HepG2 (cell line): ENCODE results near the gene RAB17. TPM values are rescaled to one million over a fixed set of nuclear protein-coding genes. Genes with fewer than 3 reads are reported as not detected.

Experiments
- ATAC-seq: fragments of 200-7000 bp; cut with Tn5 transposase; 3 replicates; pipeline ENCODE4 v1.9.1; 2020; ENCODE audit warnings: mild to moderate bottlenecking, moderate library complexity
- BruUV-seq: library from RNA; stranded (reverse); fragments of 400-500 nt; replicated peaks from 2 replicates; lab custom pipeline; 2021; lab: Mats Ljungman, UMichigan
- CTCF ChIA-PET: fragments of 300-600 bp; formaldehyde crosslinking; extraction: SDS; loops from one replicate; lab custom pipeline; 2021; ENCODE audit warnings: low total read pairs, inconsistent platforms, low intra/inter-chr PET ratio; lab: Yijun Ruan, JAX
- POLR2A ChIA-PET: fragments of 350-600 bp; sonication (Branson Sonifier 250); formaldehyde crosslinking; loops from one replicate; lab custom pipeline; 2020; ENCODE audit warnings: antibody characterized with exemption, inconsistent platforms; lab: Yijun Ruan, JAX
- DNase-seq: peaks from one replicate; pipeline ENCODE4 v3.0.0-alpha.2; 2015; ENCODE audit warnings: low spot score
- FAIRE-seq: peaks from 3 replicates; lab custom pipeline; 2011; peaks lifted over from hg19 to GRCh38; lab: Jason Lieb, UNC
- H2AFZ ChIP-seq: one replicate; pipeline ENCODE4 v1.6.1; 2011; ENCODE audit warnings: low read length, inconsistent platforms
- H3K27ac ChIP-seq: fragments of 300-600 bp; 3 replicates; pipeline ENCODE4 v1.8.0; 2011; ENCODE audit warnings: mixed run types, mild to moderate bottlenecking, mixed read lengths, low read length, inconsistent platforms; ENCODE audit not compliant: insufficient read depth; ENCODE audit errors: extremely low read length
- H3K27me3 ChIP-seq, 2 experiments: fragments of 200-600 bp in 1 of 2; 2 replicates in 1 of 2; 3 replicates in 1 of 2; pipeline versions ENCODE4 v1.6.0 to v1.8.0; 2011; ENCODE audit warnings: low read length in 2 of 2, mild to moderate bottlenecking in 2 of 2, moderate library complexity in 2 of 2, inconsistent platforms in 1 of 2; ENCODE audit not compliant: insufficient read depth in 2 of 2, control insufficient read depth in 1 of 2
- H3K36me3 ChIP-seq, 2 experiments: fragments of 200-600 bp in 1 of 2; replicated peaks in 1 of 2; 2 replicates in 1 of 2; 3 replicates in 1 of 2; pipeline versions ENCODE4 v1.5.1 to v1.8.0; 2011; ENCODE audit warnings: low read length in 2 of 2, inconsistent platforms in 1 of 2; ENCODE audit not compliant: insufficient read depth in 2 of 2, control insufficient read depth in 1 of 2
- H3K4me1 ChIP-seq: 2 replicates; pipeline ENCODE4 v1.5.1; 2012; ENCODE audit warnings: low read length, inconsistent platforms; ENCODE audit not compliant: insufficient read depth
- H3K4me2 ChIP-seq: 2 replicates; pipeline ENCODE4 v1.6.0; 2011; ENCODE audit warnings: low read depth, low read length, inconsistent platforms
- H3K4me3 ChIP-seq, 3 experiments: fragments of 200-600 bp in 1 of 3; sonication (generic), shearing (Covaris generic) in 1 of 3; replicated peaks in 1 of 3; 2 replicates each; pipeline ENCODE4 v1.5.1; 2011 to 2016; ENCODE audit warnings: low read length in 3 of 3, inconsistent platforms in 2 of 3, low read depth in 2 of 3, mild to moderate bottlenecking in 2 of 3, control low read depth in 1 of 3, mixed read lengths in 1 of 3; ENCODE audit not compliant: insufficient read depth in 1 of 3
- H3K79me2 ChIP-seq: one replicate; pipeline ENCODE4 v1.6.1; 2011; ENCODE audit warnings: low read length, inconsistent platforms; ENCODE audit not compliant: insufficient read depth
- H3K9ac ChIP-seq: 2 replicates; pipeline ENCODE4 v1.6.0; 2011; ENCODE audit warnings: mild to moderate bottlenecking, low read depth, low read length, inconsistent platforms; ENCODE audit not compliant: insufficient read depth
- H3K9me3 ChIP-seq: 2 replicates; pipeline ENCODE4 v1.5.1; 2012; ENCODE audit warnings: mild to moderate bottlenecking, low read length
- H4K20me1 ChIP-seq: 2 replicates; pipeline ENCODE4 v1.6.0; 2011; ENCODE audit warnings: inconsistent platforms, mild to moderate bottlenecking, low read length, moderate library complexity; ENCODE audit not compliant: insufficient read depth
- EHMT2 ChIP-seq: fragments of 200-600 bp; sonication (generic); IDR thresholded peaks from 2 replicates; pipeline ENCODE4 v1.7.0; 2017; ENCODE audit warnings: antibody characterized with exemption, low read depth, low read length, borderline replicate concordance
- ETS1 ChIP-seq: sonication (generic); formaldehyde crosslinking; IDR thresholded peaks from 2 replicates; pipeline ENCODE4 v1.4.0; 2020; ENCODE audit warnings: missing genetic modification reagents
- FOXM1 ChIP-seq: sonication (generic); formaldehyde crosslinking; IDR thresholded peaks from 2 replicates; pipeline ENCODE4 v1.5.0; 2020; ENCODE audit warnings: missing genetic modification reagents
- NFAT5 ChIP-seq: sonication (generic); formaldehyde crosslinking; IDR thresholded peaks from 2 replicates; pipeline ENCODE4 v1.4.0; 2020; ENCODE audit warnings: missing genetic modification reagents
- POGZ ChIP-seq: sonication (generic); formaldehyde crosslinking; IDR thresholded peaks from 2 replicates; pipeline ENCODE4 v1.4.0; 2020; ENCODE audit warnings: mild to moderate bottlenecking, missing genetic modification reagents
- POLR2G ChIP-seq: fragments of 200-400 bp; formaldehyde crosslinking; IDR thresholded peaks from 2 replicates; pipeline ENCODE4 v1.6.1; 2018; ENCODE audit warnings: mild to moderate bottlenecking, low read depth, low read length, moderate library complexity
- RBM22 ChIP-seq: fragments of 200-400 bp; formaldehyde crosslinking; optimal IDR thresholded peaks from 2 replicates; pipeline ENCODE3; 2017; ENCODE audit warnings: mild to moderate bottlenecking, low read length, moderate library complexity
- SOX13 ChIP-seq, 3 experiments: fragments of 450-650 bp in 1 of 3; sonication (generic) in 1 of 3; formaldehyde crosslinking in 1 of 3; IDR thresholded peaks in 2 of 3; conservative IDR thresholded peaks in 1 of 3; 2 replicates each; pipeline versions ENCODE4 v1.5.0 to v1.6.1; 2016 to 2020; ENCODE audit warnings: antibody characterized with exemption in 1 of 3, mild to moderate bottlenecking in 1 of 3, missing compliant biosample characterization in 1 of 3, missing genetic modification reagents in 1 of 3, moderate library complexity in 1 of 3
- TFDP1 ChIP-seq: IDR thresholded peaks from 2 replicates; pipeline ENCODE4 v1.6.1; 2016; ENCODE audit warnings: missing compliant biosample characterization, missing genetic modification reagents, borderline replicate concordance
- ZFP1 ChIP-seq: IDR thresholded peaks from 2 replicates; pipeline ENCODE4 v1.6.1; 2016
- ZNF543 ChIP-seq: sonication (generic); formaldehyde crosslinking; IDR thresholded peaks from 2 replicates; pipeline ENCODE4 v1.4.0; 2020; ENCODE audit warnings: mild to moderate bottlenecking, missing genetic modification reagents
- ZNF781 ChIP-seq: sonication (generic); formaldehyde crosslinking; IDR thresholded peaks from 2 replicates; pipeline ENCODE4 v1.5.1; 2020; ENCODE audit warnings: borderline replicate concordance, mild to moderate bottlenecking, missing genetic modification reagents; ENCODE audit errors: not compliant biosample characterization
- ZNF816 ChIP-seq: sonication (generic); formaldehyde crosslinking; IDR thresholded peaks from 2 replicates; pipeline ENCODE4 v1.8.0; 2022; ENCODE audit warnings: missing genetic modification reagents, mild to moderate bottlenecking, borderline replicate concordance
- ZSCAN30 ChIP-seq: sonication (generic); formaldehyde crosslinking; IDR thresholded peaks from 2 replicates; pipeline ENCODE4 v1.5.0; 2020; ENCODE audit warnings: mild to moderate bottlenecking, missing genetic modification reagents
- ZZZ3 ChIP-seq: sonication (generic); formaldehyde crosslinking; IDR thresholded peaks from 2 replicates; pipeline ENCODE4 v1.4.0; 2020; ENCODE audit warnings: missing genetic modification reagents, mild to moderate bottlenecking, borderline replicate concordance
- WGBS: methylation state at CpG from one replicate; pipeline ENCODE4 v1.1.6; 2017; ENCODE audit warnings: low lambda C conversion rate; 5-methylcytosine and 5-hydroxymethylcytosine counted together
- in situ Hi-C: cut with HindIII; loops from 2 replicates; pipeline ENCODE4 v1.10.0; 2017; ENCODE audit warnings: low pct_unique_long_range_greater_than_20kb; ENCODE audit not compliant: extremely low pct_ligation_motif_present
- intact Hi-C: fragments of 100-400 bp; cut with micrococcal nuclease; formaldehyde crosslinking; loops from one replicate; pipeline ENCODE4 v1.10.0; 2022; ENCODE audit not compliant: unreplicated experiment
- polyA plus RNA-seq, 8 experiments: library from polyadenylated mRNA; depleted of rRNA in 3 of 8; stranded (reverse) in 7 of 8; unstranded in 1 of 8; fragments of >200 nt; fragmentation: Illumina TruSeq in 4 of 8; extraction: Trizol in 4 of 8; gene quantifications; 2 replicates each; pipeline versions ENCODE4 v1.2.1 to v1.2.3, GENCODE V29; 2011 to 2016; ENCODE audit warnings: low read depth in 4 of 8, missing spikeins in 1 of 8, mixed read lengths in 1 of 8; ENCODE audit not compliant: insufficient read depth in 1 of 8
- total RNA-seq, 5 experiments: library from RNA; depleted of rRNA; stranded (reverse); fragments of >200 nt; fragmentation: Illumina TruSeq; extraction: Trizol; gene quantifications; 2 replicates each; pipeline ENCODE4 v1.2.3, GENCODE V29; 2016; ENCODE audit warnings: low read depth in 1 of 5

The RAB17 gene
- total and polyA plus RNA-seq, 2 of the 13 experiments (the other 11 are each of a cell fraction or from before 2014, with no cell fraction given): 68.0 to 124 TPM

- 85% methylated on average over 3 of the region's 3 CpGs for WGBS
- peaks cover 19% of the 10 kb centered on the region for H3K4me1 ChIP-seq
- no peak overlapping the region for H3K4me3 ChIP-seq
- no peak overlapping the region for H3K4me2 ChIP-seq
- no peak for FAIRE-seq
- no TSS peak for BruUV-seq
- CTCF ChIA-PET: interaction anchor here (4.9 kb wide), 1 partner anchor 58 kb away, joined by 109 read pairs; no protein-coding TSS in a partner anchor
- no peaks in the 10 kb centered on the region for H3K79me2 ChIP-seq
- DNase-seq: no peak
- H2AFZ ChIP-seq: no peak overlapping the region
- in situ Hi-C loops: loop anchor here (5.0 kb wide), 2 partner anchors 58 to 413 kb away; no protein-coding TSS in a partner anchor
- no peaks in the 10 kb centered on the region for H4K20me1 ChIP-seq
- POLR2A ChIA-PET: no interaction called here
- H3K27me3 ChIP-seq: peaks cover 0 to 13% of the 10 kb centered on the region in 2 experiments; a peak in 3 of 5 replicates
- no peaks in the 10 kb centered on the region for H3K9me3 ChIP-seq
- intact Hi-C loops: no loop called here
- H3K9ac ChIP-seq: no peak overlapping the region
- H3K36me3 ChIP-seq: no peaks in the 10 kb centered on the region
- ATAC-seq: no peak
- no peak overlapping the region for H3K27ac ChIP-seq
- no peak for TF ChIP-seq RBM22
- no peak for TF ChIP-seq SOX13 (IDR thresholded peaks at IDR 0.05)
- no peak for TF ChIP-seq SOX13 (CRISPR knock-in tag; conservative IDR thresholded peaks at IDR 0.05 in 1 of 2, IDR thresholded peaks at IDR 0.05 in 1 of 2)
- no peak for TF ChIP-seq NFAT5
- no peak for TF ChIP-seq POLR2G
- no peak for TF ChIP-seq FOXM1 (CRISPR knock-in tag)
- no peak for TF ChIP-seq EHMT2
- TF ChIP-seq ZFP1 (CRISPR knock-in tag): no peak
- no peak for TF ChIP-seq ZNF816 (CRISPR knock-in tag)
- TF ChIP-seq ETS1 (CRISPR knock-in tag): no peak
- TF ChIP-seq ZZZ3: no peak
- no peak for TF ChIP-seq ZNF781
- no peak for TF ChIP-seq TFDP1
- TF ChIP-seq ZSCAN30 (CRISPR knock-in tag): no peak
- no peak for TF ChIP-seq ZNF543 (CRISPR knock-in tag)
- TF ChIP-seq POGZ: no peak
These were observed 20.6 kb downstream of the RAB17 start for GRCh38 chr2:237569896-237570295.
